ENCODE measurements around the gene MAP7. TPM values are rescaled to one million over a fixed set of nuclear protein-coding genes. Genes with fewer than 3 reads are reported as not detected.

Gene MAP7
- total and polyA plus RNA-seq, 2 experiments from 2014 or later: 44.7 to 49.2 TPM

GRCh38 chr6:136491754-136492153 lies 58.5 kb downstream of the MAP7 start:
- H3K27ac ChIP-seq (ENCODE audit: low read depth): no peak overlapping the region
- Mint-ChIP-seq H3K9me3 (no peaks in the 10 kb centered on the region), H3K36me3 (ENCODE audit: low read depth) (no peaks in the 10 kb centered on the region), H3K27me3 (ENCODE audit: insufficient read depth, low read depth, poor library complexity) (peaks cover 6% of the 10 kb centered on the region), H3K27ac (0 out of 2 replicates have a peak overlapping the region, but pooled peaks have one; percentile 37), H3K4me1 (peaks cover 41% of the 10 kb centered on the region), H3K4me3 (no peak overlapping the region)
- no peaks in the 10 kb centered on the region for H3K9me2 ChIP-seq (ENCODE audit: insufficient read depth)
- TF ChIP-seq, protein P1, sequence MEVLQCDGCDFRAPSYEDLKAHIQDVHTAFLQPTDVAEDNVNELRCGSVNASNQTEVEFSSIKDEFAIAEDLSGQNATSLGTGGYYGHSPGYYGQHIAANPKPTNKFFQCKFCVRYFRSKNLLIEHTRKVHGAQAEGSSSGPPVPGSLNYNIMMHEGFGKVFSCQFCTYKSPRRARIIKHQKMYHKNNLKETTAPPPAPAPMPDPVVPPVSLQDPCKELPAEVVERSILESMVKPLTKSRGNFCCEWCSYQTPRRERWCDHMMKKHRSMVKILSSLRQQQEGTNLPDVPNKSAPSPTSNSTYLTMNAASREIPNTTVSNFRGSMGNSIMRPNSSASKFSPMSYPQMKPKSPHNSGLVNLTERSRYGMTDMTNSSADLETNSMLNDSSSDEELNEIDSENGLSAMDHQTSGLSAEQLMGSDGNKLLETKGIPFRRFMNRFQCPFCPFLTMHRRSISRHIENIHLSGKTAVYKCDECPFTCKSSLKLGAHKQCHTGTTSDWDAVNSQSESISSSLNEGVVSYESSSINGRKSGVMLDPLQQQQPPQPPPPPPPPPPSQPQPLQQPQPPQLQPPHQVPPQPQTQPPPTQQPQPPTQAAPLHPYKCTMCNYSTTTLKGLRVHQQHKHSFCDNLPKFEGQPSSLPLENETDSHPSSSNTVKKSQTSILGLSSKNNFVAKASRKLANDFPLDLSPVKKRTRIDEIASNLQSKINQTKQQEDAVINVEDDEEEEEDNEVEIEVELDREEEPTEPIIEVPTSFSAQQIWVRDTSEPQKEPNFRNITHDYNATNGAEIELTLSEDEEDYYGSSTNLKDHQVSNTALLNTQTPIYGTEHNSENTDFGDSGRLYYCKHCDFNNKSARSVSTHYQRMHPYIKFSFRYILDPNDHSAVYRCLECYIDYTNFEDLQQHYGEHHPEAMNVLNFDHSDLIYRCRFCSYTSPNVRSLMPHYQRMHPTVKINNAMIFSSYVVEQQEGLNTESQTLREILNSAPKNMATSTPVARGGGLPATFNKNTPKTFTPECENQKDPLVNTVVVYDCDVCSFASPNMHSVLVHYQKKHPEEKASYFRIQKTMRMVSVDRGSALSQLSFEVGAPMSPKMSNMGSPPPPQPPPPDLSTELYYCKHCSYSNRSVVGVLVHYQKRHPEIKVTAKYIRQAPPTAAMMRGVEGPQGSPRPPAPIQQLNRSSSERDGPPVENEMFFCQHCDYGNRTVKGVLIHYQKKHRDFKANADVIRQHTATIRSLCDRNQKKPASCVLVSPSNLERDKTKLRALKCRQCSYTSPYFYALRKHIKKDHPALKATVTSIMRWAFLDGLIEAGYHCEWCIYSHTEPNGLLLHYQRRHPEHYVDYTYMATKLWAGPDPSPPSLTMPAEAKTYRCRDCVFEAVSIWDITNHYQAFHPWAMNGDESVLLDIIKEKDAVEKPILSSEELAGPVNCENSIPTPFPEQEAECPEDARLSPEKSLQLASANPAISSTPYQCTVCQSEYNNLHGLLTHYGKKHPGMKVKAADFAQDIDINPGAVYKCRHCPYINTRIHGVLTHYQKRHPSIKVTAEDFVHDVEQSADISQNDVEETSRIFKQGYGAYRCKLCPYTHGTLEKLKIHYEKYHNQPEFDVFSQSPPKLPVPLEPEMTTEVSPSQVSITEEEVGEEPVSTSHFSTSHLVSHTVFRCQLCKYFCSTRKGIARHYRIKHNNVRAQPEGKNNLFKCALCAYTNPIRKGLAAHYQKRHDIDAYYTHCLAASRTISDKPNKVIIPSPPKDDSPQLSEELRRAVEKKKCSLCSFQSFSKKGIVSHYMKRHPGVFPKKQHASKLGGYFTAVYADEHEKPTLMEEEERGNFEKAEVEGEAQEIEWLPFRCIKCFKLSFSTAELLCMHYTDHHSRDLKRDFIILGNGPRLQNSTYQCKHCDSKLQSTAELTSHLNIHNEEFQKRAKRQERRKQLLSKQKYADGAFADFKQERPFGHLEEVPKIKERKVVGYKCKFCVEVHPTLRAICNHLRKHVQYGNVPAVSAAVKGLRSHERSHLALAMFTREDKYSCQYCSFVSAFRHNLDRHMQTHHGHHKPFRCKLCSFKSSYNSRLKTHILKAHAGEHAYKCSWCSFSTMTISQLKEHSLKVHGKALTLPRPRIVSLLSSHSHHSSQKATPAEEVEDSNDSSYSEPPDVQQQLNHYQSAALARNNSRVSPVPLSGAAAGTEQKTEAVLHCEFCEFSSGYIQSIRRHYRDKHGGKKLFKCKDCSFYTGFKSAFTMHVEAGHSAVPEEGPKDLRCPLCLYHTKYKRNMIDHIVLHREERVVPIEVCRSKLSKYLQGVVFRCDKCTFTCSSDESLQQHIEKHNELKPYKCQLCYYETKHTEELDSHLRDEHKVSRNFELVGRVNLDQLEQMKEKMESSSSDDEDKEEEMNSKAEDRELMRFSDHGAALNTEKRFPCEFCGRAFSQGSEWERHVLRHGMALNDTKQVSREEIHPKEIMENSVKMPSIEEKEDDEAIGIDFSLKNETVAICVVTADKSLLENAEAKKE (CRISPR knock-in tag; IDR thresholded peaks at IDR 0.05): no peak
- TF ChIP-seq, protein P2, sequence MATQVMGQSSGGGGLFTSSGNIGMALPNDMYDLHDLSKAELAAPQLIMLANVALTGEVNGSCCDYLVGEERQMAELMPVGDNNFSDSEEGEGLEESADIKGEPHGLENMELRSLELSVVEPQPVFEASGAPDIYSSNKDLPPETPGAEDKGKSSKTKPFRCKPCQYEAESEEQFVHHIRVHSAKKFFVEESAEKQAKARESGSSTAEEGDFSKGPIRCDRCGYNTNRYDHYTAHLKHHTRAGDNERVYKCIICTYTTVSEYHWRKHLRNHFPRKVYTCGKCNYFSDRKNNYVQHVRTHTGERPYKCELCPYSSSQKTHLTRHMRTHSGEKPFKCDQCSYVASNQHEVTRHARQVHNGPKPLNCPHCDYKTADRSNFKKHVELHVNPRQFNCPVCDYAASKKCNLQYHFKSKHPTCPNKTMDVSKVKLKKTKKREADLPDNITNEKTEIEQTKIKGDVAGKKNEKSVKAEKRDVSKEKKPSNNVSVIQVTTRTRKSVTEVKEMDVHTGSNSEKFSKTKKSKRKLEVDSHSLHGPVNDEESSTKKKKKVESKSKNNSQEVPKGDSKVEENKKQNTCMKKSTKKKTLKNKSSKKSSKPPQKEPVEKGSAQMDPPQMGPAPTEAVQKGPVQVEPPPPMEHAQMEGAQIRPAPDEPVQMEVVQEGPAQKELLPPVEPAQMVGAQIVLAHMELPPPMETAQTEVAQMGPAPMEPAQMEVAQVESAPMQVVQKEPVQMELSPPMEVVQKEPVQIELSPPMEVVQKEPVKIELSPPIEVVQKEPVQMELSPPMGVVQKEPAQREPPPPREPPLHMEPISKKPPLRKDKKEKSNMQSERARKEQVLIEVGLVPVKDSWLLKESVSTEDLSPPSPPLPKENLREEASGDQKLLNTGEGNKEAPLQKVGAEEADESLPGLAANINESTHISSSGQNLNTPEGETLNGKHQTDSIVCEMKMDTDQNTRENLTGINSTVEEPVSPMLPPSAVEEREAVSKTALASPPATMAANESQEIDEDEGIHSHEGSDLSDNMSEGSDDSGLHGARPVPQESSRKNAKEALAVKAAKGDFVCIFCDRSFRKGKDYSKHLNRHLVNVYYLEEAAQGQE (IDR thresholded peaks at IDR 0.05; ENCODE audit: unreplicated experiment): no peak
- no peak for TF ChIP-seq EZH2 (IDR thresholded peaks at IDR 0.05; ENCODE audit: low read depth, unreplicated experiment)
- no peak for TF ChIP-seq ZNF331 (CRISPR knock-in tag; IDR thresholded peaks at IDR 0.05; ENCODE audit: low read depth)
- TF ChIP-seq CTCF (conservative IDR thresholded peaks at IDR 0.05; ENCODE audit: low read depth in 2 of 2): no peak
- no peak for TF ChIP-seq JUNB (IDR thresholded peaks at IDR 0.05; ENCODE audit: unreplicated experiment)
- TF ChIP-seq ZNF114 (CRISPR knock-in tag; IDR thresholded peaks at IDR 0.05): no peak
- TF ChIP-seq STAT1 (IDR thresholded peaks at IDR 0.05; ENCODE audit: unreplicated experiment): no peak
- TF ChIP-seq NANOG (IDR thresholded peaks at IDR 0.05; ENCODE audit: borderline replicate concordance): no peak
- TF ChIP-seq ETS1 (IDR thresholded peaks at IDR 0.05): no peak
- TF ChIP-seq POLR2AphosphoS5 (IDR thresholded peaks at IDR 0.05; ENCODE audit: low read depth): no peak
- no peak for TF ChIP-seq EZH2phosphoT487 (IDR thresholded peaks at IDR 0.05; ENCODE audit: unreplicated experiment)
- TF ChIP-seq CREB1 (CRISPR knock-in tag; IDR thresholded peaks at IDR 0.05; ENCODE audit: low read depth): no peak
- DNase-seq (ENCODE audit: low spot score) (no peak), ATAC-seq (no peak)
- H3K4me1 ChIP-seq (ENCODE audit: insufficient read depth): peaks cover 27% of the 10 kb centered on the region
- H3K4me2 ChIP-seq: no peak overlapping the region
- no peaks in the 10 kb centered on the region for H3K27me3 ChIP-seq (ENCODE audit: insufficient read depth)
- no peaks in the 10 kb centered on the region for H4K20me1 ChIP-seq (replicated peaks; ENCODE audit: insufficient read depth)
- no peak overlapping the region for H3K4me3 ChIP-seq
- peaks cover 91% of the 10 kb centered on the region for H3K79me2 ChIP-seq (replicated peaks; ENCODE audit: insufficient read depth)
- H3K36me3 ChIP-seq (ENCODE audit: insufficient read depth): no peaks in the 10 kb centered on the region
- H2AFZ ChIP-seq: no peak overlapping the region
- H3F3A ChIP-seq (replicated peaks; ENCODE audit: low read depth): no peaks in the 10 kb centered on the region
